Neural crest cell (in vitro differentiated cells): ENCODE results near the gene PP2D1. TPM values are rescaled to one million over a fixed set of nuclear protein-coding genes. Genes with fewer than 3 reads are reported as not detected.
A peak's percentile ranks its signal among the peaks of the same experiment; 100 is the strongest.
"Not testable (repeated sequence)": the region's sequence is repeated elsewhere in the genome, so short reads cannot be mapped to it uniquely, and the experiment has no call there.

Experiments
- DNase-seq: peaks from one replicate; pipeline ENCODE4 v3.0.0; 2021; ENCODE audit warnings: low read depth, mixed read lengths, low spot score
- H3K27ac Mint-ChIP-seq: one replicate; pipeline ENCODE4 v1.8.0; 2021; ENCODE audit warnings: mild to moderate bottlenecking, mixed read lengths; ENCODE audit not compliant: unreplicated experiment
- H3K27me3 Mint-ChIP-seq: 2 replicates; pipeline ENCODE4 v1.8.0; 2021; ENCODE audit warnings: low read depth, mild to moderate bottlenecking, mixed read lengths
- H3K36me3 Mint-ChIP-seq: 2 replicates; pipeline ENCODE4 v1.8.0; 2021; ENCODE audit warnings: low read depth, mild to moderate bottlenecking, mixed read lengths
- H3K4me1 Mint-ChIP-seq: 2 replicates; pipeline ENCODE4 v1.8.0; 2021; ENCODE audit warnings: mixed read lengths
- H3K4me3 Mint-ChIP-seq: one replicate; pipeline ENCODE4 v1.8.0; 2021; ENCODE audit warnings: mild to moderate bottlenecking, mixed read lengths
- H3K9me3 Mint-ChIP-seq: 2 replicates; pipeline ENCODE4 v1.8.0; 2021; ENCODE audit warnings: mixed read lengths
- total RNA-seq: library from RNA; stranded (reverse); gene quantifications from 2 replicates; pipeline ENCODE4 v1.2.1, GENCODE V29; 2021
- TF ChIP-seq, protein P1 (sequence below): fragments of 200-600 bp; sonication (generic); conservative IDR thresholded peaks from 2 replicates; pipeline ENCODE4 v1.5.0; 2021; ENCODE audit warnings: antibody characterized with exemption, mild to moderate bottlenecking

PP2D1 gene
- total RNA-seq, 1 donor from 2014 or later, result not detected

DNA sequence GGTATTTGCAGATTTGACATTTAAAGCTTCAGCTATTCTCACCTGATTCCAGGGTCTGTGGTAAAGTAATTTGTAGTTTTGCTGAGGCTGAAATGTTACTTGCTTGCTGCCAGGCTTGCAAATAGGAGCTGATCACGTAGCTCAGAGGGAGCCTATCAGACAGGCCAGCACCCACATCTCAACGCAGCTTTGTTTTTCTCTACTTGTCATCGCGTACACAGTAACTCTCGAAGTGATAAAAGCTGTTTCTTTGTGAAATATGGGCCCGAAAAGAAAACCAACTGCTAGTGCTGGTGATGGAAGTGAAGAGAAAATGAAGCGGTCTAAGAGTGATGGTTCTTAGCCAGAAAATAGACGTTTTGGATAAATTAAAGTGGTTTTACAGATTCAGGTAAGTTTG, 41.7 kb downstream of the PP2D1 start:
- TF ChIP-seq, protein P1, sequence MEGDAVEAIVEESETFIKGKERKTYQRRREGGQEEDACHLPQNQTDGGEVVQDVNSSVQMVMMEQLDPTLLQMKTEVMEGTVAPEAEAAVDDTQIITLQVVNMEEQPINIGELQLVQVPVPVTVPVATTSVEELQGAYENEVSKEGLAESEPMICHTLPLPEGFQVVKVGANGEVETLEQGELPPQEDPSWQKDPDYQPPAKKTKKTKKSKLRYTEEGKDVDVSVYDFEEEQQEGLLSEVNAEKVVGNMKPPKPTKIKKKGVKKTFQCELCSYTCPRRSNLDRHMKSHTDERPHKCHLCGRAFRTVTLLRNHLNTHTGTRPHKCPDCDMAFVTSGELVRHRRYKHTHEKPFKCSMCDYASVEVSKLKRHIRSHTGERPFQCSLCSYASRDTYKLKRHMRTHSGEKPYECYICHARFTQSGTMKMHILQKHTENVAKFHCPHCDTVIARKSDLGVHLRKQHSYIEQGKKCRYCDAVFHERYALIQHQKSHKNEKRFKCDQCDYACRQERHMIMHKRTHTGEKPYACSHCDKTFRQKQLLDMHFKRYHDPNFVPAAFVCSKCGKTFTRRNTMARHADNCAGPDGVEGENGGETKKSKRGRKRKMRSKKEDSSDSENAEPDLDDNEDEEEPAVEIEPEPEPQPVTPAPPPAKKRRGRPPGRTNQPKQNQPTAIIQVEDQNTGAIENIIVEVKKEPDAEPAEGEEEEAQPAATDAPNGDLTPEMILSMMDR, result no peak
- Mint-ChIP-seq H3K36me3 (peaks cover 8% of the 10 kb centered on the region), H3K4me1 (no peaks in the 10 kb centered on the region), H3K27ac (no peak overlapping the region), H3K27me3 (no peaks in the 10 kb centered on the region), H3K4me3 (no peak overlapping the region), H3K9me3 (no peaks in the 10 kb centered on the region)
- DNase-seq, result no peak

DNA sequence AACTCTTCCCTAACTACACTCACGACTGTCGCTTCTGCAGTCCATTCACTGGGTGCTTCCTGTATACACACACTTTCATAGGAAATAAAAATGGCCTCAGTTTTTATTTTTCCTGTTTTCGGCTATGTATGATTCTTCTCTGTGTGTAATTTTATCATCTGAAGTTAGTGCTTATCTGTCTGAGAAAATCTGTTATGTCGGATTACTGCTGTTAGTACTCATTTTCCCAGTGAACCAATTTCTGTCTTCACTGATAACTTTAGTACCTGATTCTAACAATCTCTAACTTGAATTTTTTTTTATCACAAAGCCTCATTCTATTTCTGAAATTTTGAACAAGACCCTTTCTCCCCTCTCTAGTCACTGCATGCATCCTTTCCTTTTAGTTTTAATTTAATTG, 44.3 kb downstream of the PP2D1 start:
- H3K36me3 Mint-ChIP-seq, result peaks cover 7% of the 10 kb centered on the region
- H3K9me3 Mint-ChIP-seq, result no peaks in the 10 kb centered on the region
- no peak overlapping the region for H3K27ac Mint-ChIP-seq
- no peaks in the 10 kb centered on the region for H3K27me3 Mint-ChIP-seq
- TF ChIP-seq, protein P1, result no peak
- H3K4me1 Mint-ChIP-seq, result no peaks in the 10 kb centered on the region
- no peak for DNase-seq
- no peak overlapping the region for H3K4me3 Mint-ChIP-seq

- Mint-ChIP-seq H3K4me3 (no peak overlapping the region), H3K36me3 (peaks cover 7% of the 10 kb centered on the region), H3K4me1 (no peaks in the 10 kb centered on the region), H3K27ac (no peak overlapping the region), H3K27me3 (no peaks in the 10 kb centered on the region), H3K9me3 (no peaks in the 10 kb centered on the region)
- TF ChIP-seq, protein P1, result no peak
- no peak for DNase-seq
Observed at GRCh38 chr3:19967208-19967607, 44.9 kb downstream of the PP2D1 start.

GRCh38 chr3:19961960-19962359, 50.1 kb downstream of the PP2D1 start:
- TF ChIP-seq, protein P1, result no peak
- no peaks in the 10 kb centered on the region for H3K4me1 Mint-ChIP-seq
- no peak overlapping the region for H3K4me3 Mint-ChIP-seq
- peaks cover 2% of the 10 kb centered on the region for H3K36me3 Mint-ChIP-seq
- no peaks in the 10 kb centered on the region for H3K9me3 Mint-ChIP-seq
- no peak overlapping the region for H3K27ac Mint-ChIP-seq
- DNase-seq, result no peak
- H3K27me3 Mint-ChIP-seq, result no peaks in the 10 kb centered on the region

DNA sequence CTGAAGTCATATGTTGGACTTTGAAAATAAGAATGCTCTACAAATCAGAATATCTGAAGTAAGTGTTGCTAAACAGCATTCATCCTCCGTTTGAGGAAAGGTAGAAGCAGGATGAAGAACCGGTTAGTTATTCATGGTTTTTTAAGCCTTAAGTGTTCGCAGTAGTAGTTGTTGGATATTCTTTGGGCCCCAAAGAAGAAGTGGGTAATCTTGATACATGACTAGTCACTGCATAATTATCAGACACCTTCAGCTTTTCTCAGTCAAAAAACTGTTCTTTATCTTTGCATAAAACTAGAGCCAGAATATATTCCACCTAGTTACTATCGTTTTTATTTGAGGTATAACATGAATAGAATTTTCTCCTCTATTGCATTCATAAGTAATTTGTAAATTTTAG, 51.4 kb downstream of the PP2D1 start:
- H3K4me3 Mint-ChIP-seq, result no peak overlapping the region
- no peaks in the 10 kb centered on the region for H3K27me3 Mint-ChIP-seq
- H3K4me1 Mint-ChIP-seq, result no peaks in the 10 kb centered on the region
- H3K36me3 Mint-ChIP-seq, result no peaks in the 10 kb centered on the region
- DNase-seq, result no peak
- TF ChIP-seq, protein P1, result no peak
- no peak overlapping the region for H3K27ac Mint-ChIP-seq
- H3K9me3 Mint-ChIP-seq, result no peaks in the 10 kb centered on the region

- no peak for DNase-seq
- TF ChIP-seq, protein P1, result no peak
- no peaks in the 10 kb centered on the region for H3K27me3 Mint-ChIP-seq
- peak overlapping the region; percentile 52 for H3K27ac Mint-ChIP-seq
- no peaks in the 10 kb centered on the region for H3K9me3 Mint-ChIP-seq
- no peaks in the 10 kb centered on the region for H3K4me1 Mint-ChIP-seq
- H3K36me3 Mint-ChIP-seq, result no peaks in the 10 kb centered on the region
- H3K4me3 Mint-ChIP-seq, result no peak overlapping the region
Observed at GRCh38 chr3:19959505-19959904, 52.6 kb downstream of the PP2D1 start.

DNA sequence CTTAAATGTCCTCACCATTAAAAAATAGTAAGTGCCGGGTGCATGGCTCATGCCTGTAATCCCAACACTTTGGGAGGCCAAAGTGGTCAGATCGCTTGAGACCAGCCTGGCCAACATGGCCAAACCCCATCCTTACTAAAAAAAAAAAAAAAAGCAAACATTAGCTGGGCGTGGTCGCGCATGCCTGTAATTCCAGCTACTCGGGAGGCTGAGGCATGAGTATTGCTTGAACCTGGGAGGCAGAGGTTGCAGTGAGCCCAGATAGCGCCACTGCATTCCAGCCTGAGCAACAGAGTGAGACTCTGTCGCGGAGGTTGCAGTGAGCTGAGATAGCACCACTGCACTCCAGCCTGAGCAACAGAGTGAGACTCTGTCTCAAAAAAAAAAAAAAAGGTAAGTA, 54.7 kb downstream of the PP2D1 start:
- not testable (repeated sequence) for DNase-seq, H3K27me3 Mint-ChIP-seq, H3K9me3 Mint-ChIP-seq, H3K36me3 Mint-ChIP-seq, H3K4me3 Mint-ChIP-seq, H3K4me1 Mint-ChIP-seq
- H3K27ac Mint-ChIP-seq, result peak overlapping the region; percentile 35
